Measurements from ENCODE around the gene POU2F3. TPM values are rescaled to one million over a fixed set of nuclear protein-coding genes. Genes with fewer than 3 reads are reported as not detected.

Gene POU2F3
- total RNA-seq, 1 experiment from 2014 or later, result 2.6 TPM

- intact Hi-C loops (cut with micrococcal nuclease; ENCODE audit: unreplicated experiment), result loop anchor here (2.0 to 10.0 kb wide), 4 partner anchors 61 to 347 kb away; no protein-coding TSS in a partner anchor
- CTCF ChIA-PET, result interaction anchor here (0.8 kb wide), 1 partner anchor 31 kb away, joined by 3 read pairs; no protein-coding TSS in a partner anchor
- H3K36me3 Mint-ChIP-seq (ENCODE audit: insufficient read depth, unreplicated experiment), result peaks cover 37% of the 10 kb centered on the region
- no TSS peak for BruUV-seq (replicated peaks)
- DNase-seq, result no peak
- peak overlapping the region; percentile 87 for H3K27ac Mint-ChIP-seq (ENCODE audit: unreplicated experiment)
- no peak for TF ChIP-seq CTCF (IDR thresholded peaks at IDR 0.05; ENCODE audit: unreplicated experiment)
- no peaks in the 10 kb centered on the region for H3K9me3 Mint-ChIP-seq (ENCODE audit: low read depth, unreplicated experiment)
- H3K4me3 Mint-ChIP-seq (ENCODE audit: low read depth, unreplicated experiment), result peak overlapping the region; percentile 93
- H3K4me1 Mint-ChIP-seq (ENCODE audit: low read depth, unreplicated experiment), result peaks cover 15% of the 10 kb centered on the region
- no peaks in the 10 kb centered on the region for H3K27me3 Mint-ChIP-seq (ENCODE audit: unreplicated experiment)
These were observed 97.6 kb downstream of the POU2F3 start for GRCh38 chr11:120337355-120338106.

DNA sequence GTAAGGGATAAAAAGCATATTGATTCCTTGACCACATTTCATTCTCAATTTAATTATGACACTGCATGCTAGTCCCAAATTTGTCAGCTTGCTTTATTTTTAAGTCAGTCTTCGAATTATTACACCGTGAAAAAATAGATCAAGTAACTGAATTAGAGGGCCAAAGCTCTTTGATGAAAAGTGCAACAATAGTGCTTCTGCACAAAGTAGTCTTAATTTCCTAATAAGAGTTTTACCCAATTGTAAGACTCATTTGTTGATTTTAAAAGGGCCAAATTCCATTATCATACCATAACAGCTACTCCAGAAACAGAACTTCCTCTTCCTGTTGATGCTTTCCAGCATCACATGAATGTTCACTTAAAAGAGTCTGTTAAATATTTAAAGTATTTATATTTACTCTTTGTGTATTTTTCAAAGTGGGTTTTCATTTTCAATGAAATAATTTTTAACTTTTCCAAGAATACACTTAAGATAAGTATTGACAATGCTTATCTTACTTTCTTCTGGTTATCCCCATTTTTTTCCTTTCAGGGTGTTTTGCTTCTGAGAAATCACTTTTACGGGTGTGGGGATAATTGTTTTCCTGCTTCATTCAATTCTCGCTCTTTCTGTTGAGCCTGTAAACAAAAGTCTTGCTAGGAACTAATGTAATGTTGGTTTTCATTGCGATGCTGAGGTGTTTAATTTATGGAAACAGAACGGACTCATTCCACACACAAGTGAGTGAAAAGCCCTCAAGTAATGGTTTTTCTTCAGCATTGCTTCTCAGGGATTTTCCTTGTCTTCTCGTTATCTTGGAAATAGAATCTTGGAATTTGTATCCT is 98.4 kb downstream of the POU2F3 start:
- TSS peak; percentile 20 for BruUV-seq (replicated peaks)
- no peak for DNase-seq
- CTCF ChIA-PET, result interaction anchor here (0.8 kb wide), 1 partner anchor 32 kb away, joined by 3 read pairs; no protein-coding TSS in a partner anchor
- no peak for TF ChIP-seq CTCF (IDR thresholded peaks at IDR 0.05; ENCODE audit: unreplicated experiment)
- Mint-ChIP-seq H3K9me3 (ENCODE audit: low read depth, unreplicated experiment) (no peaks in the 10 kb centered on the region), H3K27me3 (ENCODE audit: unreplicated experiment) (no peaks in the 10 kb centered on the region), H3K4me1 (ENCODE audit: low read depth, unreplicated experiment) (peaks cover 18% of the 10 kb centered on the region), H3K36me3 (ENCODE audit: insufficient read depth, unreplicated experiment) (peaks cover 37% of the 10 kb centered on the region), H3K27ac (ENCODE audit: unreplicated experiment) (peak overlapping the region; percentile 87), H3K4me3 (ENCODE audit: low read depth, unreplicated experiment) (peak overlapping the region; percentile 93)
- intact Hi-C loops (cut with micrococcal nuclease; ENCODE audit: unreplicated experiment), result loop anchor here (2.0 to 10.0 kb wide), 3 partner anchors 60 to 346 kb away; no protein-coding TSS in a partner anchor

DNA sequence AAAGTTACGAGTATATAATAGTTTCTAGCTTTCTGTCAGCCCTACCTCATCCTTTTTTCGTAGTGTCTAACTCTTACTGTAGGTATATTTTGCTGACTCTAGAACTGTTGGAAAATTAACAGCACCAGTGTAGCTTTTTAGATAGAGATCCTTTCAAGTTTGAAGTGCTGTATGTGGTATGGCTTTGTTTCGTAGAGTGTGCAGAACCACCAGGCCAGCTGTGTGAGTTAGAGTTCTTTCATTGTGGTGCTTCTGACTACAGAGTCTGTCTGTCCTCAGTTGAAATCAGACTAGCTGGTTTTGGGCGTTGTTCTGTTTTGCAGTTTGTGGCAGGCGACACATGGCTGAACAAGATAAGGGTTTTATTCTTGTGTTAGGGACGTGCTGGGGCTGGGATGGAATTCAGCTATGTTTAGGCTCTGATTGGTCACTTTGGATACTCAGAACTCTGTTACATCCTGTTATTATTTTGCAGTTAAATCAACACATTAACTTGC is 99.5 kb downstream of the POU2F3 start:
- Mint-ChIP-seq H3K27me3 (ENCODE audit: unreplicated experiment) (no peaks in the 10 kb centered on the region), H3K27ac (ENCODE audit: unreplicated experiment) (peak overlapping the region; percentile 64), H3K4me3 (ENCODE audit: low read depth, unreplicated experiment) (peak overlapping the region; percentile 93), H3K36me3 (ENCODE audit: insufficient read depth, unreplicated experiment) (peaks cover 37% of the 10 kb centered on the region), H3K9me3 (ENCODE audit: low read depth, unreplicated experiment) (no peaks in the 10 kb centered on the region), H3K4me1 (ENCODE audit: low read depth, unreplicated experiment) (peaks cover 21% of the 10 kb centered on the region)
- peak; percentile 22 for DNase-seq
- no TSS peak for BruUV-seq (replicated peaks)
- TF ChIP-seq CTCF (IDR thresholded peaks at IDR 0.05; ENCODE audit: unreplicated experiment), result no peak
- intact Hi-C loops (cut with micrococcal nuclease; ENCODE audit: unreplicated experiment), result loop anchor here (2.0 to 10.0 kb wide), 3 partner anchors 59 to 345 kb away; no protein-coding TSS in a partner anchor
- CTCF ChIA-PET, result interaction anchor here (0.5 kb wide), 1 partner anchor 154 kb away, joined by 5 read pairs; no protein-coding TSS in a partner anchor

- H3K4me1 Mint-ChIP-seq (ENCODE audit: low read depth, unreplicated experiment), result peaks cover 31% of the 10 kb centered on the region
- no peak for DNase-seq
- peak overlapping the region; percentile 93 for H3K4me3 Mint-ChIP-seq (ENCODE audit: low read depth, unreplicated experiment)
These were observed 100.6 kb downstream of the POU2F3 start for GRCh38 chr11:120340529-120340928.

More at GRCh38 chr11:120340529-120340928, 100.6 kb downstream of the POU2F3 start:
- Mint-ChIP-seq H3K9me3 (ENCODE audit: low read depth, unreplicated experiment) (no peaks in the 10 kb centered on the region), H3K27me3 (ENCODE audit: unreplicated experiment) (no peaks in the 10 kb centered on the region), H3K36me3 (ENCODE audit: insufficient read depth, unreplicated experiment) (peaks cover 36% of the 10 kb centered on the region), H3K27ac (ENCODE audit: unreplicated experiment) (no peak overlapping the region)
- BruUV-seq (replicated peaks), result no TSS peak
- intact Hi-C loops (cut with micrococcal nuclease; ENCODE audit: unreplicated experiment), result no loop called here
- CTCF ChIA-PET, result interaction anchor here (1.6 kb wide), 1 partner anchor 84 kb away, joined by 5 read pairs; no protein-coding TSS in a partner anchor
- TF ChIP-seq CTCF (IDR thresholded peaks at IDR 0.05; ENCODE audit: unreplicated experiment), result no peak

Measured in Calu3 (cell line).